Activated CD8-positive, alpha-beta memory T cell treated with anti-CD3 and anti-CD28 coated beads, Interleukin-2, amount 50 U/mL, for 48 hours (primary cell): Measurements from ENCODE around the gene PRCC.

ENCODE experiments used
- DNase-seq: peaks from one replicate; pipeline ENCODE4 v3.0.0-alpha.2; 2020

Gene PRCC

DNA sequence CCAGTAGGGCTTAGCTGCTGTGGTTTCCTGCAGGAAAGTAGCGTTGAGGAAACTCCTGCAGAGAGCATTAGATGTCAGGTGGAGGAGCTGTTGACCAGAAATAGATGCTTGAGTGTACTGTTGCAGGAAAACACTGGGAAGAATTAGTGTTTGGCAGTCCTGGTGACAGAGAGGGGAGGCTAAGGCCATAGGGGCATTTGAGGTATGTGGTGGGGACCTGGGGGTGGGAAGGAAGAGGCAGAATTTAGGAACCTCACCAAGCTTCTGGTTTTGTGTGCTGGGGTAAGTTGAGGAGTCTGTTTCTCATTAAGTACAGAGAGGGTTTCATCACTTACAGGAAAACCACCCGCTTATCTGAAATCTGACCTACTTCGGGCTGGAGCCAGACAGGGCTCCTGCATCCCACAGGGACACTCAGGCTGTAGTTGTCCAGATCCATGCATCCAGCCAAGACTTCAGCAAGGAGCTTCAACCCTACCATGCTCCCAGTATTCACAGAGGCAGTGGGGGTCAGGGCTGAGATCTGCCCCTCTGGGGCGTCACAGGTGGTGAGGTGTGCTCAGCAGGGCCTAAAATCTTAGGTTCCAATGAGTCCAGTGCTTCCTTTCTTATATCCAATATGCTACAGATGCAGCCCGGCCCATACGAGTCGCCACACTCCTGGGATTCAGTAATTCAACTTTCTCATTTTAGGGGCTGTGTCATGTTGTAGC, 34.2 kb downstream of the PRCC start:
- peak; percentile 57 for DNase-seq

DNA sequence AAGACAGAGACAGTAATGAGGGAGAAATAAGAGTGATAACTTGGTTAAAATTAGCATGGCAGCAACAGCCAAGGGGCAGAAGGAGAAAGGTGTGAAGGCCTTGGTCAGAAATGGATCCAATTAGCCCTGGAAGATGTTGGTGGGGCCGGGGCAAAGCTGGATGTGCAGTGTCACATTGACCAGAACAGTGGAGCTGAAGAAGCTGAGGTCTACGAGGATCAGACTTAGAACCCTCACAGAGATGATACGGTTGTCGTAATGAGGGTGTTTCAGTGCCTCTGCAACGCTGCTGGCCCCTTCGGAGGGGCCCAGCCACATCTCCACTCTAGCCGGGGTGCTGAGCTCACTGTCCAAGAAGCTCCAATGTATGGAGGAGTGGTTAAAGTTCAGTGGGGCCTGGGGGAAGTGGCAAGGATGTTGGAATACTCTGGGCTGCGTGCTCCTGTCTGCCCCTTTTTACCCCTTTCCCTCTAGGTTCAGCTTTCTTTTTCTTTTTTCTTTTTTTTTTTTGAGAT, 35.1 kb downstream of the PRCC start:
- no peak for DNase-seq

DNA sequence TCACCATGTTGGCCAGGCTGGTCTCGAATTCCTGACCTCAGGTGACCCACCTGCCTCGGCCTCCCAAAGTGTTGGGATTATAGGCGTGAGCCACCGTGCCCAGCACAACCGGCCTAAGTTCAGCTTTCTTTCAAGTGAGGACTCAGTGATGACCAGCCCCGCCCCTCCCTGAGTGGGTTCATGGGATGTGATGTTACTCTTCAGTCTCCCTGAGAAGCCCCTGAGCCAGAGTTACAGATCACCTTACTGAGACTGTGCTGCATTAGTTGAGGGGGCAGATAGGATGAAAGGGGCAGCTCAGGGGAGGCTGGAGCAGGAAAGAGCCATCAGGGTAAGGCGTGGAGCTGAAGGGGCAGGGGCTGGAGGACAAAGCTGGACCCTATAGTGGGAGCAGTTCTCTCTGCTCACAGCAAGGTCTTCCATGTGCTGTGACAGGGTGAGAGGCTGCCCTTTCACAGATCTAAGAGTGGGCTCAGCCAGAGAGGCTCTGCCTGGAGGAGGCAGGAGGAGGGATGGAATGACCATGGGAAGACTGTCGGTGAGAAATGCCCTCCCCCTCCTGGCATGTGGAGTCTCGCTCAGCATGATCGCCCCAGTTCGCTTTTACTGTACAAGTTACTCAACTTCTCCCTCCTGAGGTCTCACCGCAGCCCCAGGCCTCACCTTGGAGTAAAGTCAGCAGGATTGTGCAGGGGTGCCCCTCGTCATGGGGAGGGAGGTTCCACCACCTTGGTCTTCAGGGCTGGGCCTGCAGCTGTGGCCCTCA, 35.9 kb downstream of the PRCC start:
- DNase-seq: peak; percentile 59

DNA sequence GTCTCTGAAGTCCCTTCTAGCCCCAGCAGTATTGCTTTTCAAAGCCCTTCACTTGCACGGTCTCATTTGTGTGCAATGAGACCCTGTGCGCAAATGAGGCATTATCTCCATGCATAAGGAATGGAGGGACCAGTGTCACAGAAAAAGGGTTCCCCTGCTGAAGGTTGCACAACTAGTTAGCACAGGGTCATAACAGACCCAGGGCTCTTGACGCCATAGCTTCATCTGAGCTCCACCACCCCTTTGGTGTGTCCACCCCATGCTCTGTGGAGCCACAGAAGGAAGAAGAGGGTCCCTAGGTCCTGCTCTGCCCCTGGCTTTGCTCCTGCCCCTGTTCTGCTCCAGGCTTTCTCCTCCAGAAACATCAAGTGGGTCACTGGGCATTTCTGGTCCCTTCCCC, 36.7 kb downstream of the PRCC start:
- DNase-seq: peak; percentile 57

DNA sequence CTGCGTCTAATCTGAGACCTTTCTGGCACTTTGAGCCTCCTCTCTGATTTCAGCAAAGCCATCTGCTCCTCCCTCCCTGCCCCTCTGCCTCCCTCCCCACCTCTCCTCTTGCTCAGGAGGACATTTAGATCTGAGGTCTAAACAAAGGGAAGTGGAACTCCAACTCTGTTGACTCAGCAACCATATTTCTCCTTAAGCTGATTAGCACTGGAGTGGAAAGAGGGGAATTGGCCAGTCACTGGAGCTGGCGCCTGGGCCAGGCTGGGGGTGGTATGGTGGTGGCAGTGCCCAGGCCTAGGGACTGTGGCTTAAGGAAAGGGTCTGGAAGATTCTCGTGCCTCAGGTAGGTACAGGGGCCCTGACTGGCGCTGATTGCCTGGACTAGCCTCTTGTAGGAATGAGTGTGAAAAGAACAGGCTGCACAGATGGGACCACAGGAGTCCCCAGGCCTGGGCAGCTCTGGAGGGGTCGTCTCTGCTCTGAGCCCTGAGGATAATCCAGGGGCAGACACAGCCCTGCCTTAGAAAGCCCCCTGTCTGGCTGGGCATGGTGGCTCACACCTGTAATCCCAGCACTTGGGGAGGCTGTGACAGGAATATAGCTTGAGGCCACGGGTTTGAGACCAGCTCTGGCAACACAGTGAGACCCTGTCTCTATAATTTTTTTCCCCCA, 37.4 kb downstream of the PRCC start:
- DNase-seq: no peak

DNA sequence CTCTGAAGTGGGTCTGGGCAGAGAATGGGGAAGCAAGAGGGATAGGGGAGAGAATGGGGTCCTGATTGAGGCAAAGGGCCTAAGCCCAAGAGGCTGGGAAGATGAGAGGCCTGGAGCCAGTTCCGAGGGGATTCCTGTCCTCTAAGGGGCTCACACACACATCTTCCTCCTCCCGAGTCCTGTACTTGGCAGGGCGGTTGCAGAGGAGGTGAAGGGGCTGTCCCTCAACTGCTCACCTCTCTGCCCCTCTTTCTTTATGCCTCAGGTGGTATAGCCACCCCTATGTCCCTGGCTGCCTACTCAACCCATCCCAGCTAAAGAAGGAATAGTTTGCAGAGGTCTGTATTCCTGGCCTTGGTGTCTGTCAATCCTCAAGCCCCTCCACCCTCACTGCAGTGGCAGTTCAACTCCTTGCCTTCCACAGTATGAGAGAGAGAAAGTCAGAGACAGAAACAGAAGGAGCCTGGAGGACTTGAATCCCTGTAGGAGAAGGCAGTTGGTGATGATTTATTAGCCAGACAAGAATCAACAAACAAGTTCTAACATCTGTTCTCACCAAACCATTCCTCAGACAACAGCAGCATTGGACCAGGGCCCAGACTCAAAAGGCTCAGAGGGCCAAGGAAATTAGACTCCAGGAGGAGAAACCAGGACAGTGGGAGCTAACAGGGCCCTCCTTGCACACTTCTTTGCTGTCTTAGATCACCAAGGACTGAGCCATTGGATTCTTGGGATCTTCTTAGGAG, 38.6 kb downstream of the PRCC start:
- no peak for DNase-seq

DNA sequence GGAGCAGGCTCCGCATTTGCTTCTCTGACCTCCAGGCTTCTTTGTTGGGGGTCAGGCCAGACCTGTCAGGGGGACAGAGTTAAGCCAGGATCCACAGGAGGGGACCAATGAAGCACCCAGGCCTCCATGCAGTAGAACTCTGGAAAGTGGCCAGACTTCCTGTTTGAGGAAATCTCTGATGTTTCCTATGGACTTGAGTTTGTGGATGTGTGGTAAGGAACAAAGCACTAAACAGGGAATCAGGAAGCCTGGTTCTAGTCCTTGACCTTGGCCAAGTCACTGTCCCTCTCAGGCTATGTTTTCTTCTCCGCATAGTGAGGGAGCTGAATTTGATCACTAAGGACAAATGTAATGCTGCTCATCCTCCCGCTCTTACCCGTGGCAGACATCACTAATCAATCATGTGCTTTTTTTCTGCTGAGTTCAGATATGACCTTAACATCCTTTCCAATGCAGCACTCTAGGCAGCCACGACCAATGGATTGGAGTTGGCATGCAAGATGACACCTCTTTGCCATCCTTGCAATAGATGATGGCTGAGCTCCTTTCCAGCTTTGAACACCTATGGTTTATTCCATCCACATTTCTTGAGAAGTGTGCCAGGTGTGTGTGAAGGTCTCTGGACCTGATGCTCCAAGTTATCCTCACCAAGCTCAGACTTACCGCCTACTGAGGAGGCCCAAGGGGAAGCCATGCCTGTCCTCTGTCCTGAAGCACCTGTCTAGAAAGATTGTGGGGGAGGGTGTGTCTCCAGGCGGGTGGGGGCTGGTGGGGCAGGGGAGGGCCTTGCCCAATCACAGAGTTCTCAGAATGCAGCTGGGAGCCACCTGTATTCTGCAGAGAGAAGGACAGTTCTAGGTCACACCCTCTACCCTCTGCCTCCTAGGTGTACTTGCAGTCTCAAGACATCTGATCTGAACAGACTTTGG, 39.4 kb downstream of the PRCC start:
- DNase-seq: no peak

DNA sequence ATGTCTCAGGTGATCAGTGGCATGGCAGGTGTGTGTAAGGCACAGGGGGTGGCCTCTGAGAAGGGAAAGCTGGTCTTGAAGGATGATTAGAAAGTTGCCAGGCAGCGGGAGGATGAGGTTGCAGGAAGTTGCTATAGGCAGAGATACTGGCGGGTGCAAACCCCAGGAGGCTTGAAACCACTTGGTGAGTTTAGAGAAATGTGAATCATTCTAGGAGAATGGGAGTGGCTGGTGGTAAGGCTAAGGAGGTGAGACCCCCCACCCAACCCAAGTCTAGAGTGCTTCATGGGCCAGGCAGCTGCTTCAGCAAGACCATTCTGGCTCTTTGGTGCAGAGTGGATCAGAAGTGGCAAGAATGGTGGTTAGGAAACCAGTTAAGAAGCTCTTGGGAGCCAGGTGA, 40.3 kb downstream of the PRCC start:
- DNase-seq: peak; percentile 68

DNA sequence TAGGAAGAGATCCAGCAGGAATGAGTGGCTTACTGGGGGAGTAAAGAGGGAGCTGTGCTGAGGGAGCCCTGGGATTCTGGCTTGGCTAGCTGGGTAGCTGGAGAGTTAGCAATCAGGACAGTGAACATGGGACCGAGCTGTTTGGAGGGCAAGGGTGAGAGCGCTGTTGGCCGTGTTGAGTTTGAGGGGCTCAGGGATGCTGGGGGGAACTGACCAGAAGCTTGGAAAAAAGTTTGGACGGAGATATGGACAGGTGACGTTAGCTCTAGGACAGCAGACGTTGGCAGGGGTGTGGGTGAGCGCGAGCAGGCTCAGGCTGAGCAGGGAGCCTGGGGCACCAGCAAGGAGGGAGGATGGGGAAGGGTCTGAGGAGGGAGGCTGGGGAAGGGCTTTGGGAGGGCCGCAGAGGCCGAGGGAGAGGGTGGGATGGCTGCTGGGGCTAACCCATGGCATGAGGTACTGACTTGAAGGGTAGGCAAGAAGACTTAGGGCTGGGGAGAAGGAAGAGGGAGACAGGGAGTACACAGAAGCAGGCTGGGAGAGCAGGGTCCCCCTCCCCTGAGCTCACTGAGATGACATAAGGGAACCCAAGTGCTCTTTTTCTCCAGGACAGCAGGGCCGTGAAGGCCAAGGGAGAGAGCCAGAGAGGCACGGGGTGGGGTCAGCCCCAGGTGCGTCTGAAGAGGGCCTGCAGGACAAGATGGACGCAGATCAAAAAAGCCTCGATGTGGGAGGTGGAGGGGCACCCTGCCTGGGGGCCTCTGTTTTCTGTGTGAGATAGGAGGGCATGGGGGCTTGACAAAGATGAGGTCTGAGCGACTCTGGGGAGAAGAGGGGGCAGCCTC, 41.1 kb downstream of the PRCC start:
- no peak for DNase-seq

DNA sequence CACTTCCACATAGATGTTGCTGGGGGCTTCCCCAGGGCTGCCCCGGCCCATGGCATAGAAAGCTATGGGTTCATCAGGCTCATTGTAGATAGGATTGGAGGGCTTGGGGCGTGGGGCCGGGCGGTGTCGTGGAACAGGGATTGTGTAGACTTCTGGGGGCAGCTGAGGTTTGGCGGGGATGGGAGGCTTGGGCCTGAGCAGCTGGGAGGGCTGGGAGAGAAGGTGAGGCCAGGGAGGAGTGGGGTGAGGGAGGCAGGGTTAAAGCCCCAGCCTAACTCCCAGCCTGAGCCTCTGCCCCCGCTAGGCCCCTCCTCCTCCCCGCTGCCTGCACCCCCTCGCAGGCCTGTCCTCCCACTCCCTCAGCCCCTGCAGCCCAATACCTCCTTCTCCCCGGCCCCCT, 41.9 kb downstream of the PRCC start:
- DNase-seq: no peak

DNA sequence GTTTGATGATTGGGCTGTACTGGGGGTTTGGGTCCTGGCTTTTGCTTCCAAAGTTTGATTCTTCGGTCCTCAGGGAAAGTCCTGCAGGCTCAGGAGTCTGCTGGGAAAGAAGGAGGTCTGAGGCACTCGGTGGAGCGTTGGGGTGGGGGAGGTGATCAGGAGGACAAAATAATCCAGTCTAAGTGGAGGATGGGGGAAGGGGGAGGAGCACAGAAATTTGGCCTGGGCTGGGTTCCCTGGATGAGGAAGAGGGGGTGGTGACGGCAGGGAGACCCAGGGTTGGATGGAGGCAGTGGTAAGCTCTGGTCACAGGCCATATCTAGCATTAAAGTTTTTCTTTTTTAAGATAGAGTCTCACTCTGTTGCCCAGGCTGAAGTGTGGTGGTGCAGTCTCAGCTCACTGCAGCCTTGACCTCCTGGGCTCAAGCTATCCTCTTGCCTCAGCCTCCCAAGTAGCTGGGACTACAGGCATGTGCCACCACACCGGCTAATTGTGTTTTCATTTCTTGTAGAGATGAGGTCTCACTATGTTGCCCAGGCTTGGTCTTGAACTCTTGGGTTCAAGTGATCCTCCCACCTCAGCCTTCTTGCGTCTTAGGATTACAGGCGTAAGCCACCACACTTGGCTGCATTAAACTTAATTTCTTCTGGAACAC, 42.5 kb downstream of the PRCC start:
- no peak for DNase-seq

DNA sequence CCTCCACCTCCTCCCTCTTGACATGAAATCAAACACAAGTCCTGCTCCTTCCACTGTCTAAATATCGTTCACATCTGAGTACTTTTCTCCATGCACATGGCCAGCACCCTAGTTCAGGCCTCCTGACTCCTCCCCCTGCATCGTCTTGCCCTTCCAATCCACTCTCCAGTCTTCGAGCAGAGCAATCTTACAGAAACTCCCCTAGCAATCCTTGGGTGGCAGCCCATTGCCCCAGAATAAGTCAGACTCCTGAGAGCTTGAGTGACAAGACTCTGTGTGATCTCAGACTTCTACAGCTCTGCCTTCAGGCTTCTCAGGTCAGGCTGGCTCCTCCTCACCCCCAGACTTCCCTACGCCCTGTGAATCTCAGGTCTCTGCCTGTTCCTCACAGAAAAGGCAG, 43.8 kb downstream of the PRCC start:
- DNase-seq: no peak

DNA sequence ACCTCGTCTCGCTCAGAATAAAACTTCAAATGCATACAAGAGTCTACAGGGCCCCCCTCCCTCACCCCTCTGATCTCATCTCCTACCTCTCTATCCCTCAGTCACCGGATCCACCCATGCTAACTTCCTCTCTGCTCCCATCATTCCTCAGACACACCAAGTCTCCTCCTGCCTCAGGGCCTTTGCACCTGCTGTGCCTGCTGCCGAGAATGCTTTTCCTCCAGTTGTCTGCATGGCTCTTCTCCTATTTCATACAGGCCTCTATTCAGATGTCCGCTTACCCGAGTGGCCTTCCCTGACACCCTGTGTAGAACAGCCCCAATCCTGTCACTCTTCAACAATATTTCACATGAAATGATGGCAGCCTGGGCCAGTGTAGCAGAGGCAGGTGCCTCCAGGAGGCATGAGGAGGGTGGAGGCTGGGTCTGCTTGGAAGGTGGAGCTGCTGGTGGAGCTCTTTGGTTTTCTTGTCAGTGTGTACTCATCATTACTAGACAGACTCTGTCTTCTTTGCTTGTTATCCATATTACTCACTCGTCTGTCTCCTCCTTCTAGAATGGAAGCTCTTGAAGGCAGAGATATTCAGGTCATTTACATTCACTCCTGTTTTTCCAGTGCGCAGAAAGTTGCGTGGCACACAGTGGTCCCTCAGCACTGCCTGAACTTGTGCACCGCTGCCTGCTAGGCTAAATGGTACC, 45.1 kb downstream of the PRCC start:
- no peak for DNase-seq

DNA sequence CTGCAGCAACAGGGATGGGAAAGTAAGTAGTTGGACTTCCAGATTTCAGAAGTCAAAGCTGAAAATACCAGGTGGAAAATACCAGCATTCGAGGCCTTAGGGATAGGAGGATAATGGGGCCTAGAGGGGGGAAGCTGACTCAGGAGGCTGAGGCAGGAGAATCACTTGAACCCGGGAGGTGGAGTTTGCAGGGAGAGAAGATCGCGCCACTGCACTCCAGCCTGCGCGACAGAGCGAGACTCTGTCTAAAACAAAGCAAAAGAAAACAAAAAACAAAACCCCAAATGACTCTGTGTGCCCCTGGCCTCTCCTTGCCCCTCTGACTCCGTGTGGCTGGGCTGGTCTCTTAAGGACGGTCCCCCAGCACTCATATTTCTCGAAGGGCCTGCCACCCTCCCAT, 46.0 kb downstream of the PRCC start:
- no peak for DNase-seq

DNA sequence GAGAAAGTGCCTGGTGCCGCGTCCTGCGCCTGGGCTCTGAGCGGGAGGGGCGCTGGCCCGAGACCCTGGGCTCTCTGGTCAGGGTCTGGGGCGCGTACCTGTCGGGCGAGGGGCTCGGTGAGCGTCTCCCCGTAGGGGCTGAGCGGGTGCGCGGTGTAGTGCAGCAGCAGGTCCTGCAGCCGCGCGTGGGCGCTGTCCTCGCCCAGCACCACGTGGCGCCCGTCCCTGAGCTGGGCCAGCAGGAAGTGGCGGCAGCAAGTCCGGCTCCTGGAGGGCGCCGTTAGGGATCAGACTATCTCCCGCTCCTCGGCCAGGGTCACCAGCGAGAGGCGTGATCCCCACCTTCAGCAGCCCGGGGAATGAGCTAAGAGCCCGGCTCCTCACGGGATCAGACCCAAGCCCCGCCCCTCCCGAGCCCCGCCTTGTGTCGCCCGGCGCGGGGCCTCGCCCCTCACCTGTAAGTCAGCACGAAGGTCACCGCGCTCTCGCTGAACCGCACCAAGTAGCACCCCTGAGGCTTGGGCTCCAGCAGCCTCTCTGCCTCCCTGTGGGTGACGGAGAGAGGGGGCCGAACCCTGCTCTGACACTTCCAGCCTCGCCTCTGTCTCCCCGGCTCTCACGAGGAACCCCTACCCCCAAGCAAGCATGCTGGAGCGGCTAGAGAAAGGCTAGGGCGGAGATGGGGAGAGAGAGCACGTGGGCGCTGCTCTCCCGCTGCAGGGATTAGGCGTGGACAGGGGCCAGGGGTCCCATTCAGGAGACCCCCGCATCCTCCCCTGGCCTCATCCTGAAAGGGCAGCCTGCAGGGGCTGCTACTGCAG, 46.6 kb downstream of the PRCC start:
- peak; percentile 88 for DNase-seq

DNA sequence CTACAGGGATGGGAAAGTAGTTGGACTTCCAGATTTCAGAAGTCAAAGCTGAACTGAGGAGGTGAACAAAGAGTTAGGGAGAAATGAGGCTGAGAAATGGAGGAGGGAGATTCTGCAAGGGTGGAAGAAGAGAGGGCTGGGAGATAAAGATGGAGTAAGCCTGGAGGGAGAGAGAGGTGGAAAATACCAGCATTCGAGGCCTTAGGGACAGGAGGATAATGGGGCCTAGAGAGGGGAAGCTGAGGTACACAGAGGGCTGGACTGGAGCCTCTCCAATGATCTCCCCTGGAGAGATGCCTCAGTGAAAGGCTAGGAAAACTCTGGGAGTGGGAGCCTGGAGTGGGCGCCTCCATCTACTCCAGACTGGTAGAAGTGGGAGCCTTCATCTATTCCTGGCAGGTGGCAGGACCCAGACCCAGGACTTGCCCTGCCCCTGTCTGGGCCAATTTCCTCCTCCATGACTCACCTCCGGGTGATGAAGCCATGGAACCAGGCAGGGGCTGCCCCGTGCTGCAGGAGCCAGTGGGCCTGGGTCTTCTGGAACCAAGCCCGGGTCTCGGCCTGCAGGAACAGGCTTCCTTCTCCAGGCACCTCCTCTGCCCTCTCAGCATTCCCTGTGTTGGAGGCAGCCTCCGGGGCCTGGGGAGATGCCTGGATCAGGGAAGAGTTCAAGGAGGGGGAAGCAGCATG, 47.4 kb downstream of the PRCC start:
- peak; percentile 72 for DNase-seq

DNA sequence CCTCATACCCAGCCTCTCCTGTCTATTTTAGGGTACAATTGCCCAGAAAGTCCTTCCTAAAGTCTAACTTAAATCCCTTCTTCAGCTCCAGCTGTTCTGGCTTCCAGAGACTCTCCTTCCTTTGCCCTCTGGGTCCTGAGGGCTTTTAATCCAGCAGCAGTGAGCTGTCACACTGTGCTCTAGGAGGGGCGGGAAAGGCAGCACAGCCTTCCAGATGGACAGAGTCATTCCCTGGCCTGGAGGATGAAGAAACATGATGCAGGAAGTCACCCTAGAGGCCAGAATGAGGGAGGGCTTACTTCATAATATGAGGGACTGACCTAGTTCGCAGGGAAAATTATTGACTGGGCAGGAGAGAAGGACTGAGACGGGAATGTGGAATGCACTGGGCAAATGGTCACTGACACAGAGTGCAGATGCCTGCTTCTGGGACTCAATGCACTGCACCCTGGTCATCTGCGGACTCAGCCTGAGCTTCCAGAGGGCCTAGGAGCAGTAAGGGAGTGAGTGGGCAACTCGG, 48.0 kb downstream of the PRCC start:
- DNase-seq: peak; percentile 57

DNA sequence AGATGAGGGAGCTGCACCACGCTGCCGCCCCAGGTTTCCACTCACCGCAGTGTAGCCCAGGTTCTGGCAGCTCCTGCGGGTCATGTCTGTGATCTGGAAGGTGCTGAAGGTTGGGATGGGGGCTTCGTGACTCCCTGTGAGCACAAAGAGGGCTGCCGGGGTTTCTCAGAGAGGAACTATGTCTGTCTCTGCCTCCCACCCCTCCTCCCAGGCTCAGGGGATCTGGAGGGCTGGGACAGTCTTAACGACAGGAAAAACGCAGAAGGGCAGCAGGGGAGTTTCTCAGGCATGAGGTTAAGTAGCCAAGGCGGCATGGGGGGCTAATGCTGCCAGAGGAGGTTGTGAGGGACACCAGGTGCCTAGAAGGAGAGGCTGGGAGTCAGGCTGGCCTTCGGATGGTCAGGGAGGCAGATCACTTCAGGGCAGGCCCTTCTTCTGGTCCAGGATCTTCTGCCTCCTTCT, 48.7 kb downstream of the PRCC start:
- peak; percentile 66 for DNase-seq
